K562 (cell line): ENCODE data around the gene C1R. TPM values are rescaled to one million over a fixed set of nuclear protein-coding genes. Genes with fewer than 3 reads are reported as not detected.

ENCODE experiments used
- ATAC-seq: fragments of 200-7000 bp; cut with Tn5 transposase; 3 replicates; pipeline ENCODE4 v1.9.1; 2020; ENCODE audit warnings: moderate library complexity
- BruUV-seq: library from RNA; stranded (reverse); fragments of 400-500 nt; replicated peaks from 2 replicates; lab custom pipeline; 2021; lab: Mats Ljungman, UMichigan
- CTCF ChIA-PET: fragments of 300-600 bp; formaldehyde crosslinking; extraction: SDS; loops from one replicate; lab custom pipeline; 2021; ENCODE audit warnings: low intra/inter-chr PET ratio; lab: Yijun Ruan, JAX
- POLR2A ChIA-PET: fragments of 300-600, 350-650 bp; sonication (Branson Sonifier 250); formaldehyde crosslinking; extraction: SDS; loops from one replicate; lab custom pipeline; 2021; ENCODE audit warnings: antibody characterized with exemption, inconsistent platforms; lab: Yijun Ruan, JAX
- DNase-seq, 4 experiments: peaks; one replicate each; pipeline versions ENCODE4 v3.0.0 to v3.0.0-alpha.2; 2011 to 2018; ENCODE audit warnings: low spot score in 3 of 4, mixed read lengths in 3 of 4; ENCODE audit errors: extremely low read depth in 1 of 4
- FAIRE-seq: peaks from 2 replicates; lab custom pipeline; 2011; peaks lifted over from hg19 to GRCh38; lab: Jason Lieb, UNC
- H2AFZ ChIP-seq: 2 replicates; pipeline ENCODE4 v1.6.0; 2011; ENCODE audit warnings: low read depth, low read length, control low read depth, inconsistent platforms
- H3K27ac ChIP-seq: fragments of 200-600 bp; 3 replicates; pipeline ENCODE4 v1.8.0; 2011; ENCODE audit warnings: low read depth, mild to moderate bottlenecking, control low read depth, inconsistent platforms, low read length, moderate library complexity, mixed read lengths; ENCODE audit errors: extremely low read depth
- H3K27me3 ChIP-seq, 2 experiments: fragments of 300-600 bp in 1 of 2; 2 replicates in 1 of 2; 3 replicates in 1 of 2; pipeline versions ENCODE4 v1.6.0 to v1.8.0; 2011; ENCODE audit warnings: inconsistent platforms in 2 of 2, low read length in 2 of 2, mild to moderate bottlenecking in 1 of 2, mixed read lengths in 1 of 2, moderate library complexity in 1 of 2; ENCODE audit not compliant: control insufficient read depth in 2 of 2, insufficient read depth in 2 of 2
- H3K36me3 ChIP-seq: fragments of 300-600 bp; 3 replicates; pipeline ENCODE4 v1.8.0; 2011; ENCODE audit warnings: mild to moderate bottlenecking, low read length, inconsistent platforms; ENCODE audit not compliant: control insufficient read depth, insufficient read depth
- H3K4me1 ChIP-seq, 2 experiments: fragments of 200-600 bp in 1 of 2; replicated peaks in 1 of 2; 2 replicates in 1 of 2; 3 replicates in 1 of 2; pipeline versions ENCODE4 v1.5.1 to v1.8.0; 2011; ENCODE audit warnings: inconsistent platforms in 2 of 2, low read length in 2 of 2, mild to moderate bottlenecking in 1 of 2, mixed read lengths in 1 of 2, moderate library complexity in 1 of 2; ENCODE audit not compliant: control insufficient read depth in 2 of 2, insufficient read depth in 2 of 2
- H3K4me2 ChIP-seq: 2 replicates; pipeline ENCODE4 v1.6.1; 2011; ENCODE audit warnings: low read length, control low read depth, inconsistent platforms, mixed read lengths; ENCODE audit not compliant: insufficient read depth
- H3K4me3 ChIP-seq: fragments of 200-600 bp; sonication (generic), shearing (Covaris generic); 2 replicates; pipeline ENCODE4 v1.5.1; 2016; ENCODE audit warnings: control low read depth, inconsistent platforms
- H3K79me2 ChIP-seq: fragments of 200-600 bp; 3 replicates; pipeline ENCODE4 v1.8.0; 2011; ENCODE audit warnings: low read length, inconsistent platforms; ENCODE audit not compliant: control insufficient read depth, insufficient read depth
- H3K9ac ChIP-seq, 2 experiments: 2 replicates each; pipeline versions ENCODE4 v1.6.0 to v1.6.1; 2011; ENCODE audit warnings: low read depth in 2 of 2, low read length in 2 of 2, control low read depth in 1 of 2, inconsistent platforms in 1 of 2, mild to moderate bottlenecking in 1 of 2, mixed read lengths in 1 of 2; ENCODE audit not compliant: insufficient read depth in 1 of 2
- H3K9me1 ChIP-seq: one replicate; pipeline ENCODE4 v1.6.0; 2011; ENCODE audit warnings: inconsistent platforms, mild to moderate bottlenecking, low read length, moderate library complexity; ENCODE audit not compliant: control insufficient read depth, insufficient read depth
- H3K9me3 ChIP-seq: replicated peaks from 2 replicates; pipeline ENCODE4 v1.5.1; 2011; ENCODE audit warnings: low read depth, low read length, inconsistent platforms; ENCODE audit not compliant: control insufficient read depth, insufficient read depth
- H4K20me1 ChIP-seq: replicated peaks from 2 replicates; pipeline ENCODE4 v1.6.1; 2011; ENCODE audit warnings: low read length, inconsistent platforms, mixed read lengths; ENCODE audit not compliant: control insufficient read depth, insufficient read depth
- ASH1L ChIP-seq: fragments of 450-650 bp; IDR thresholded peaks from 2 replicates; pipeline ENCODE4 v1.6.1; 2018; ENCODE audit warnings: borderline replicate concordance, mild to moderate bottlenecking, low read depth; ENCODE audit not compliant: partially characterized antibody
- ATF1 ChIP-seq, 2 experiments: fragments of 450-650 bp in 1 of 2; IDR thresholded peaks; 2 replicates each; pipeline ENCODE4 v1.6.1; 2016; ENCODE audit warnings: missing compliant biosample characterization in 1 of 2, missing genetic modification characterization in 1 of 2
- CBFA2T3 ChIP-seq: fragments of 450-650 bp; IDR thresholded peaks from 2 replicates; pipeline ENCODE4 v1.6.1; 2017
- CREM ChIP-seq: IDR thresholded peaks from 2 replicates; pipeline ENCODE4 v1.6.1; 2014; ENCODE audit warnings: antibody characterized with exemption, low read depth
- HNRNPUL1 ChIP-seq: fragments of 200-400 bp; formaldehyde crosslinking; IDR thresholded peaks from 2 replicates; pipeline ENCODE4 v1.6.1; 2017; ENCODE audit warnings: low read length
- HSF4 ChIP-seq: fragments of 250-450 bp; sonication (Bioruptor Pico); IDR thresholded peaks from 2 replicates; pipeline ENCODE4 v2.1.2; 2022; ENCODE audit warnings: mild to moderate bottlenecking, moderate library complexity, borderline replicate concordance
- TEAD4 ChIP-seq, 2 experiments: sonication (generic) in 1 of 2; formaldehyde crosslinking in 1 of 2; IDR thresholded peaks; 2 replicates each; pipeline versions ENCODE4 v1.6.1 to v1.8.0; 2012 to 2022; ENCODE audit warnings: borderline replicate concordance in 1 of 2, inconsistent platforms in 1 of 2, low read length in 1 of 2, mild to moderate bottlenecking in 1 of 2, missing genetic modification reagents in 1 of 2
- WHSC1 ChIP-seq: IDR thresholded peaks from one replicate; pipeline ENCODE4 v1.6.1; 2012; ENCODE audit warnings: low read length, control low read depth, inconsistent platforms
- ZFP36 ChIP-seq: fragments of 150-350 bp; IDR thresholded peaks from 2 replicates; pipeline ENCODE4 v1.6.1; 2018; ENCODE audit warnings: low read length, low read depth; ENCODE audit not compliant: partially characterized antibody
- ZNF212 ChIP-seq: fragments of 450-650 bp; formaldehyde crosslinking; IDR thresholded peaks from 2 replicates; pipeline ENCODE4 v1.4.0; 2020; ENCODE audit warnings: mild to moderate bottlenecking
- ZNF584 ChIP-seq: fragments of 200-800 bp; sonication (Bioruptor generic); IDR thresholded peaks from 2 replicates; pipeline ENCODE4 v1.6.1; 2016; ENCODE audit warnings: low read depth, mild to moderate bottlenecking, missing genetic modification characterization, missing compliant biosample characterization
- WGBS: fragments of 100-300 bp; shearing (Covaris generic); methylation state at CpG from one replicate; pipeline ENCODE4 v1.1.6; 2016; ENCODE audit warnings: low coverage, mixed read lengths; ENCODE audit not compliant: insufficient coverage; ENCODE audit errors: missing lambda C conversion rate; 5-methylcytosine and 5-hydroxymethylcytosine counted together
- in situ Hi-C: fragments of 300-500 bp; cut with MboI; formaldehyde crosslinking; loops from 4 replicates; pipeline ENCODE4 v1.15.0; 2018; ENCODE audit warnings: inconsistent platforms, mixed read lengths
- intact Hi-C: fragments of 100-400 bp; cut with micrococcal nuclease; formaldehyde crosslinking; loops from 2 replicates; pipeline ENCODE4 v1.14.2; 2022
- polyA plus RNA-seq, 8 experiments: library from polyadenylated mRNA; depleted of rRNA in 4 of 8; stranded (reverse) in 5 of 8; unstranded in 3 of 8; fragments of >200 nt; fragmentation: Nextera tagmentation in 2 of 8; fragmentation: Illumina TruSeq in 1 of 8; extraction: Ambion mirVana in 2 of 8; extraction: Trizol in 1 of 8; gene quantifications; 2 replicates each; pipeline versions ENCODE4 v1.2.1 to v1.2.3, GENCODE V29; 2011 to 2014; ENCODE audit warnings: inconsistent platforms in 1 of 8, missing spikeins in 1 of 8
- total RNA-seq, 7 experiments: library from RNA; depleted of rRNA in 6 of 7; stranded (reverse); fragments of >200 nt in 6 of 7; fragmentation: Illumina TruSeq in 2 of 7; extraction: Trizol in 2 of 7; gene quantifications; 2 replicates each; pipeline versions ENCODE4 v1.2.1 to v1.2.3, GENCODE V29; 2011 to 2021; ENCODE audit warnings: low replicate concordance in 1 of 7
- TF ChIP-seq, protein P1 (sequence below): fragments of 200-800 bp; sonication (Bioruptor generic); IDR thresholded peaks from 2 replicates; pipeline ENCODE4 v1.6.1; 2017; ENCODE audit warnings: missing genetic modification characterization, missing compliant biosample characterization

C1R gene
- total and polyA plus RNA-seq, 9 of the 15 experiments (the other 6 are each of a cell fraction or from before 2014, with no cell fraction given), result 0.07 to 1.0 (median 0.33) TPM; not detected in 1

DNA sequence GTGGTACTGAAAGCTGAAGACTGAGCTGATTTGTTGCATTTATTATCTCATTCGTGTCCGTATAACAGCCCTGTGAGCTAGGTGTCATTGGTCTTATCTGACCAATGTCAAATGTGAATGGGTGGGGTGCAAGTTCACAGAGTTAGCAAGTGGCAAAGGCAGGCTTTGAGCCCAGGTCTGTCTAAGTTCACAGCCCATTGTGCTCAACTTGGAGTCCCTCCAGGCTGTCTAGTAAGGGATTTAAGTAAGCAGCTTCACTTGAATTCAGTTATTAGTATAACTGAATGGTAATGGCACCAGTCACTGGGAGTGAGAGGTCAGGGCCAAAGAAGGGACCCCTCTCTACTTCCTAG lies 23.3 kb downstream of the C1R start:
- no peak overlapping the region; the same call in 1 of the 2 replicates for H3K4me2 ChIP-seq
- in situ Hi-C loops (no loop called here), intact Hi-C loops (no loop called here)
- H3K4me3 ChIP-seq, result no peak overlapping the region
- peaks cover 5 to 14% of the 10 kb centered on the region in 2 experiments; a peak in 3 of 5 replicates for H3K4me1 ChIP-seq
- BruUV-seq, result no TSS peak
- CTCF ChIA-PET, result no interaction called here
- H3K9me1 ChIP-seq, result no peaks in the 10 kb centered on the region
- no peaks in the 10 kb centered on the region for H3K9me3 ChIP-seq
- H3K36me3 ChIP-seq, result no peaks in the 10 kb centered on the region
- no peak overlapping the region for H3K9ac ChIP-seq
- FAIRE-seq (no peak), DNase-seq (peak in 3 of 4 experiments; percentile 20 to 41 (median 27)), ATAC-seq (peak; percentile 63)
- TF ChIP-seq CBFA2T3 (peak; percentile 11; the same call in 1 of the 2 replicates), HSF4 (no peak), ATF1 (CRISPR knock-in tag; IDR thresholded peaks at IDR 0.05) (no peak), ATF1 (tag; IDR thresholded peaks at IDR 0.05) (0 out of 2 replicates have a peak, but pooled peaks have one; percentile 32)
- H3K27me3 ChIP-seq, result no peaks in the 10 kb centered on the region; a peak in 1 of 5 replicates
- H3K27ac ChIP-seq, result 0 out of 3 replicates have a peak overlapping the region, but pooled peaks have one; percentile 35
- WGBS, result 0% methylated on average over 2 of the region's 2 CpGs
- H4K20me1 ChIP-seq, result no peaks in the 10 kb centered on the region
- POLR2A ChIA-PET, result interaction anchor here (0.8 to 1.4 kb wide), 5 partner anchors 11 to 143 kb away, joined by 3 to 5 read pairs (median 4); partner anchors contain the start of gene LPCAT3
- H3K79me2 ChIP-seq, result no peaks in the 10 kb centered on the region
- H2AFZ ChIP-seq, result no peak overlapping the region

DNA sequence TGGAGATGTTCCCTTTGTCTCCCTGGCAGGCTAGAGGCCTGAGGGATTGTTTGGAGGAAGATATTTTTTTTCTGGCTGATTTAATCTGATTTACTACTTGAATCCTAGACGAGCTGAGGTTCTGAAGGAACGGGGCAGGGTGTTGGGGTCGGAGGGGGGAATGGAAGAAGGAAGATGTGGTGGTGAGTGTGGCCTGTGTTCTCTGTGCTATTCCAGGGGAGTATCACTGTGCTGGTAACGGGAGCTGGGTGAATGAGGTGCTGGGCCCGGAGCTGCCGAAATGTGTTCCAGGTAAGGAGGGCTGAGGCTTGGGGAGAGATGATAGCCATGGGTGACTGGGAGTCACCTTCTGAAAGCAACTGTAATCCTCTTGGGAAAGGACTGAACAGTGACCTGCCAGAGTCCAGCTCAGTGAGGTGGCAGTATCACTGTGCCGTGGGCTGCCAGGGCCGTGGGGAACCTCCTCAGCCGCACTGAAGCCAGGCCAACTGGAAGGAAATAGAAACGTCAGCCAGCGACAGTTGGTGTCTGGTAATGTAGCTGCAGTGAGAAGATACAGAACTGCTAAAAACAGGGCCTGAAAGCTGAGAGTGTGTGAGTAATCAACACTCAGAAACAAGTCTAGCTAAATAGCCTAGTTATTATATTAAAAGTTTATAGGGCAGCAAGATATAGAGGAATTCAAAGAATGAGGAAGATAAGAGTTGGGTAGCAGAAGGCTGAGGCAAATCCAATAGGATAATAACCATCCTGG lies 23.8 kb downstream of the C1R start:
- Histone ChIP-seq H3K27ac (0 out of 3 replicates have a peak overlapping the region, but pooled peaks have one; percentile 35), H3K27me3 (no peaks in the 10 kb centered on the region; a peak in 1 of 5 replicates), H3K4me3 (no peak overlapping the region), H4K20me1 (no peaks in the 10 kb centered on the region), H3K36me3 (no peaks in the 10 kb centered on the region), H3K9me1 (no peaks in the 10 kb centered on the region), H2AFZ (peak overlapping the region; percentile 63), H3K79me2 (no peaks in the 10 kb centered on the region), H3K4me2 (peak overlapping the region; percentile 45; the same call in 1 of the 2 replicates), H3K9me3 (no peaks in the 10 kb centered on the region), H3K9ac (peak overlapping the region in 1 of 2 experiments; percentile 67; a peak in 1 of 4 replicates), H3K4me1 (peaks cover 5 to 14% of the 10 kb centered on the region in 2 experiments; a peak in 3 of 5 replicates)
- CTCF ChIA-PET, result no interaction called here
- POLR2A ChIA-PET, result interaction anchor here (0.8 to 1.4 kb wide), 5 partner anchors 10 to 142 kb away, joined by 3 to 5 read pairs (median 4); partner anchors contain the start of gene LPCAT3
- DNase-seq, result peak in 1 of 4 experiments; percentile 14
- FAIRE-seq, result no peak
- peak; percentile 43; the same call in 2 of the 3 replicates for ATAC-seq
- intact Hi-C loops (no loop called here), in situ Hi-C loops (no loop called here)
- BruUV-seq, result no TSS peak
- WGBS, result 35% methylated on average over 9 of the region's 11 CpGs
- TF ChIP-seq CBFA2T3, result peak; percentile 14; the same call in 1 of the 2 replicates
- no peak for TF ChIP-seq ZNF212
- TF ChIP-seq, protein P1, sequence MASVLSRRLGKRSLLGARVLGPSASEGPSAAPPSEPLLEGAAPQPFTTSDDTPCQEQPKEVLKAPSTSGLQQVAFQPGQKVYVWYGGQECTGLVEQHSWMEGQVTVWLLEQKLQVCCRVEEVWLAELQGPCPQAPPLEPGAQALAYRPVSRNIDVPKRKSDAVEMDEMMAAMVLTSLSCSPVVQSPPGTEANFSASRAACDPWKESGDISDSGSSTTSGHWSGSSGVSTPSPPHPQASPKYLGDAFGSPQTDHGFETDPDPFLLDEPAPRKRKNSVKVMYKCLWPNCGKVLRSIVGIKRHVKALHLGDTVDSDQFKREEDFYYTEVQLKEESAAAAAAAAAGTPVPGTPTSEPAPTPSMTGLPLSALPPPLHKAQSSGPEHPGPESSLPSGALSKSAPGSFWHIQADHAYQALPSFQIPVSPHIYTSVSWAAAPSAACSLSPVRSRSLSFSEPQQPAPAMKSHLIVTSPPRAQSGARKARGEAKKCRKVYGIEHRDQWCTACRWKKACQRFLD (CRISPR knock-in tag), result no peak
- no peak for TF ChIP-seq WHSC1
- TF ChIP-seq CREM, result 0 out of 2 replicates have a peak, but pooled peaks have one; percentile 33
- no peak for TF ChIP-seq TEAD4 (IDR thresholded peaks at IDR 0.05; ENCODE audit: low read length)
- TF ChIP-seq TEAD4 (CRISPR knock-in tag; IDR thresholded peaks at IDR 0.05; ENCODE audit: borderline replicate concordance), result no peak
- no peak for TF ChIP-seq HNRNPUL1
- TF ChIP-seq ASH1L, result no peak
- TF ChIP-seq ZFP36, result no peak
- TF ChIP-seq ZNF584 (CRISPR knock-in tag), result no peak
